SU-DHL-6 (cell line): Measurements from ENCODE around the gene ITPRIPL2.
A peak's percentile ranks its signal among the peaks of the same experiment; 100 is the strongest.

Source experiments
- H2AFZ ChIP-seq: fragments of 200-600 bp; sonication (generic); 2 replicates; pipeline ENCODE4 v1.6.1; 2014; ENCODE audit warnings: low read depth, mild to moderate bottlenecking, moderate library complexity, mixed read lengths, antibody characterized with exemption, low read length; ENCODE audit not compliant: severe bottlenecking
- H3F3A ChIP-seq: fragments of 200-600 bp; shearing (Covaris generic); 2 replicates; pipeline ENCODE4 v1.6.0; 2016; ENCODE audit warnings: antibody characterized with exemption, mild to moderate bottlenecking; ENCODE audit not compliant: insufficient read depth
- H3K27ac ChIP-seq: fragments of 200-600 bp; sonication (generic); 2 replicates; pipeline ENCODE4 v1.5.1; 2016; ENCODE audit warnings: low read depth, mild to moderate bottlenecking, low read length, moderate library complexity, mixed read lengths
- H3K27me3 ChIP-seq: fragments of 200-600 bp; sonication (generic), shearing (Covaris generic); 2 replicates; pipeline ENCODE4 v1.6.0; 2014; ENCODE audit warnings: mild to moderate bottlenecking, low read length
- H3K36me3 ChIP-seq: fragments of 200-600 bp; sonication (generic); 2 replicates; pipeline ENCODE4 v1.6.1; 2014; ENCODE audit warnings: mild to moderate bottlenecking, low read length, mixed read lengths
- H3K4me2 ChIP-seq: fragments of 300-600, 200-600 bp; shearing (Covaris generic), sonication (generic); 2 replicates; pipeline ENCODE4 v1.6.0; 2014; ENCODE audit warnings: low read length, low read depth, mild to moderate bottlenecking; ENCODE audit not compliant: poor library complexity, severe bottlenecking
- H3K4me3 ChIP-seq: fragments of 200-600 bp; sonication (generic); 2 replicates; pipeline ENCODE4 v1.5.1; 2014; ENCODE audit warnings: antibody characterized with exemption, low read length, mild to moderate bottlenecking, mixed read lengths; ENCODE audit not compliant: insufficient read depth, poor library complexity, severe bottlenecking
- H3K79me2 ChIP-seq: fragments of 200-600 bp; sonication (generic); 2 replicates; pipeline ENCODE4 v1.6.1; 2014; ENCODE audit warnings: mild to moderate bottlenecking, low read length, moderate library complexity; ENCODE audit not compliant: insufficient read depth
- H3K9ac ChIP-seq: fragments of 200-600 bp; sonication (generic); 2 replicates; pipeline ENCODE4 v1.7.0; 2014; ENCODE audit warnings: mild to moderate bottlenecking, low read length
- H3K9me2 ChIP-seq: fragments of 200-600 bp; sonication (generic); replicated peaks from 2 replicates; pipeline ENCODE4 v1.6.1; 2014; ENCODE audit warnings: low read length; ENCODE audit not compliant: insufficient read depth
- H3K9me3 ChIP-seq: fragments of 200-600 bp; sonication (generic); 2 replicates; pipeline ENCODE4 v1.6.1; 2014; ENCODE audit warnings: low read length, mixed read lengths; ENCODE audit not compliant: insufficient read depth
- H4K20me1 ChIP-seq: fragments of 200-600 bp; sonication (generic); 2 replicates; pipeline ENCODE4 v1.6.1; 2014; ENCODE audit warnings: low read depth, mild to moderate bottlenecking, antibody characterized with exemption, low read length, moderate library complexity, mixed read lengths
- CTCF ChIP-seq: fragments of 200-600 bp; sonication (generic); IDR thresholded peaks from one replicate; pipeline ENCODE4 v1.5.1; 2017; ENCODE audit warnings: antibody characterized with exemption, mild to moderate bottlenecking, low read length, moderate library complexity; ENCODE audit not compliant: insufficient read depth, poor library complexity, severe bottlenecking
- EZH2phosphoT487 ChIP-seq: fragments of 200-600 bp; sonication (generic), shearing (Covaris generic); conservative IDR thresholded peaks from 2 replicates; pipeline ENCODE4 v1.6.1; 2018; ENCODE audit warnings: mild to moderate bottlenecking, antibody characterized with exemption, low read length, moderate library complexity, mixed read lengths

The ITPRIPL2 gene

GRCh38 chr16:19068237-19068815 is 45.4 kb upstream of the ITPRIPL2 start:
- Histone ChIP-seq H3K4me2 (peak overlapping the region; percentile 73), H4K20me1 (no peaks in the 10 kb centered on the region), H3K9ac (peak overlapping the region; percentile 94), H3K9me3 (no peaks in the 10 kb centered on the region), H3K36me3 (no peaks in the 10 kb centered on the region), H3K79me2 (no peaks in the 10 kb centered on the region), H2AFZ (peak overlapping the region; percentile 87), H3K4me3 (peak overlapping the region; percentile 91), H3K27me3 (no peaks in the 10 kb centered on the region), H3K9me2 (no peaks in the 10 kb centered on the region), H3K27ac (peak overlapping the region; percentile 96), H3F3A (0 out of 2 replicates have a peak, but pooled peaks cover 4% of the 10 kb centered on the region)
- TF ChIP-seq EZH2phosphoT487 (no peak), CTCF (no peak)

GRCh38 chr16:19071811-19072777 is 41.7 kb upstream of the ITPRIPL2 start:
- no peak overlapping the region for H3K4me2 ChIP-seq
- H4K20me1 ChIP-seq, result no peaks in the 10 kb centered on the region
- H3K4me3 ChIP-seq, result no peak overlapping the region
- H3K27me3 ChIP-seq, result no peaks in the 10 kb centered on the region
- H3K36me3 ChIP-seq, result no peaks in the 10 kb centered on the region
- no peak overlapping the region for H2AFZ ChIP-seq
- H3K9ac ChIP-seq, result no peak overlapping the region
- H3K27ac ChIP-seq, result no peak overlapping the region
- no peaks in the 10 kb centered on the region for H3K79me2 ChIP-seq
- TF ChIP-seq CTCF, result peak; percentile 58
- TF ChIP-seq EZH2phosphoT487, result no peak
- no peaks in the 10 kb centered on the region for H3K9me2 ChIP-seq
- no peaks in the 10 kb centered on the region for H3K9me3 ChIP-seq
- H3F3A ChIP-seq, result 0 out of 2 replicates have a peak, but pooled peaks cover 4% of the 10 kb centered on the region

- no peak for TF ChIP-seq CTCF
- TF ChIP-seq EZH2phosphoT487, result no peak
- H3K27ac ChIP-seq, result no peak overlapping the region
Observed at GRCh38 chr16:19073344-19073743, 40.4 kb upstream of the ITPRIPL2 start.

More at GRCh38 chr16:19073344-19073743, 40.4 kb upstream of the ITPRIPL2 start:
- Histone ChIP-seq H3K27me3 (no peaks in the 10 kb centered on the region), H3K4me2 (no peak overlapping the region), H3K4me3 (no peak overlapping the region), H3K9me3 (no peaks in the 10 kb centered on the region), H2AFZ (no peak overlapping the region), H3K79me2 (no peaks in the 10 kb centered on the region), H3F3A (0 out of 2 replicates have a peak, but pooled peaks cover 4% of the 10 kb centered on the region), H3K9me2 (no peaks in the 10 kb centered on the region), H3K36me3 (no peaks in the 10 kb centered on the region), H3K9ac (no peak overlapping the region), H4K20me1 (no peaks in the 10 kb centered on the region)
